GM19035 (cell line): Measurements from ENCODE around the gene SGO2.
"Not testable (repeated sequence)": the region's sequence is repeated elsewhere in the genome, so short reads cannot be mapped to it uniquely, and the experiment has no call there.

Experiments
- ATAC-seq: cut with Tn5 transposase; IDR thresholded peaks from one replicate; pipeline ENCODE4 v1.9.1; 2021; ENCODE audit not compliant: unreplicated experiment

The SGO2 gene

DNA sequence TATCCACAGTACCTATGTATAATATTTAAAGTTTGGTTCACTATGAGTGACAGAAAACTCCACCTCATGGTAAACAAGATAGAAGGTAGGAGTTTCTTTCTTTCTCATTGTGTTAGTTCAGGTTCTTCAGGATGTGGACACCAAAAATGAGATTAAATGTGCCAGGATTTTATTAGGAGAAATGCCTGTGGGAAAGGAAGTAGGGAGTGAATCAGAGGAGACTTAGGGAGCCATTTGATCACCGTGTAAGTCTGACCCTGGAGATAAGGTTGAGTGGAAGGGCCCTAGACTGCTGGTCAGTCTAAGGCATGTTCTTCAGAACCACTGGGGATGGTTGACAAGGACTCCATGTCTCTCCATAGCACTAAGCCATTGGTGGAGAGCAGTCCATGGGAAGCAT is 67.9 kb downstream of the SGO2 start:
- ATAC-seq = no peak

DNA sequence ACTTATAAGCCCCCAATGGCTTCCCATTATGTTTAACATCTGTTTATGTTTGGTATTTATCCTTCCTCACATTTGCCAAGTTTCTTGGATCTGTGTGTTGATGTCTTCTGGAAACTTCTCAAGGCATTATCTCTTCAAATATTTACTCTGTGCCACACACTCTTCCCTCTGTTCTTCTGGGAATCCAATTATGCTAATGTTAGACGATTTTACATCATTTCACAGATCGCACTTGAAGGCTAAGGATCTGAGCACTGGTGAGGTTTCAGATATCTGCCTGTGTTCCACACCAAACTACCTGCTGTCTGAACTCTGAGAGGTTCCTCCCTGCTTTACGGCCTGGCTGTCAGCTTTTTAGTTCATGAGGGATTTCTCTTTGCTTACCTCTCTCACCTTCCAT is 69.9 kb downstream of the SGO2 start:
- ATAC-seq = no peak

DNA sequence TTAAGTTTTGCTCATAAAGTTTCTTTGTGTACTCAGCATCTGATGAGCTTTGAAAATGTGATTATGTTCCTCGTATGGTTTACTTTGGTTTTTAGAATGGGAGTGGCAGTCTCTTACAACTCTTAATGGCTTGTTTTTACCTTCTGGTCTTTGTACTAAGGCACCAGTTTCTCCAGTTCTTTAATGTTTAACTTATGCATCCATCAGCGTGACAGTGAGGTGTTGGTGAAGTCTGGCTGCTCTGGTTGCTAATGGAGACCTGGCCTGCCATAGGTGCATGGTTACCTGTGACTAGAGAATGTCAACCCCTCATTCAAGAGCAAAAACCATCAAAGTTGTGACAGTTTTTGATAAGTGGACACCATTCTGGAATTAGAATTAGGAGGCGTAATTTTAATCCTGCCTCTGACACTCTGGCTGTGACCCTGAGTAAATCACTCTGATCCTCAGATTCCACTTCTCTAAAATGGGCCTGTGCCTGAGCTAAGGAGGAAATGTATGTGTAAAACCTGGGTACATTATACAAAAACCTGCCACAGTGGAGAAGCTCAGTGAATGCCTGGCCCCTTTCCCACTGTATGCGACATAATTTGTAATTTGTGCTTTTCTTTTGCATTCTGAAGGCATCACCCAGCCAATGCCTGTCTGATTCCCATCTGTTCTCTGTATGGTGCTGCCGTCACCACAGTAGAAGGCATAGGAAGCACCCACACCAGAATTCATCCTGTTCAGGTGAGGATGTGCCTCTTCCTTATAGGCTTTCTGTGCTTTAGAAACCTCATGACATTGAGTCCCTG is 71.0 kb downstream of the SGO2 start:
- ATAC-seq = no peak

DNA sequence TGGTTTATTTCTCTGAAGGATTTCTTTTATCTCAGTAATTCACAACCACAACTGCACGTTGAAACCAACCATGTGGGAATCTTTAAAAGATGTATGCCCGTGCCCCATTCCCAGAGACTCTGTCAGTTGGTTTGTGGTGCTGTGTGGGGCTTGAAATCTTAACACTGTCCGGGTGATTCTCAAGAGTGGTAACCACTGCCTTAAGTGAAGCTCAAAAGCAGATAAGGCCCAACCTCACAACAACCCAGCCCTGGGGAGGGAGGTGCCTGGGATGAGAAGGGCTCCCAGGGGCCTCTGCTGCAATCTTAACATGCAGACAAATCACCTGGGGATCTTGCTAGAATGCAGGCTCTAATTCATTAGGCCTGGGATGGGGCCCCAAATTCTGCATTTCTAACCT is 73.2 kb downstream of the SGO2 start:
- ATAC-seq = no peak

DNA sequence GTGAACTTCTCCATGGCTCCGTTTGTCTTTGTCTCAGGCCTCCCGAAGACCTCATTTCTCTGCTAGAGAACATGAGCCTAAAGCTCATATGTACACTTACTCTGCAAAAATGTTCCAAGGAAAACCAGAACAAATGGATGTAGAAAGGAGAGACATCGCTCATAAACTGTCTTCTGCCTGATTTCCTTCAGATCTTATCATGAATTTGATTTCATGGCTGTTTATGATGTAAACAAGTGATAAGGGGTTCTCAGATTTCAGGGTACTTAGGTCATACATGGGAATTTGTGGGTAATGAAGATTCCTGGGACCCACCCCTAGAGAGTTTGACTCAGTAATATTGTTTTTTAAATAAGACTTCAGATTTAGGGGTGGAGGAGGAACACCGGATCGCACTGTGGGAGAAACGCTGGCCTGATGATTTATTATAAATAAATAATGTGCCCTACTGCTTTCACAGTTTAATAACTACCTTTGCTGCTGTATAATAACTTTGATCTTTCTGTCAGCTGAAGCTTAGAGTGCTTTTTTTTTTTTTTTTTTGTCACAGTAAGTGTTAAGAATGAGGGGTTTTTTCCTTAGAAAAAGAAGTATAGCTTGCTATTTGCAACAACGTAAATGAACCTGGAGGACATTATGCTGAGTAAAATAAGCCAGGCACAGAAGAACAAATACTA is 74.7 kb downstream of the SGO2 start:
- no peak for ATAC-seq

DNA sequence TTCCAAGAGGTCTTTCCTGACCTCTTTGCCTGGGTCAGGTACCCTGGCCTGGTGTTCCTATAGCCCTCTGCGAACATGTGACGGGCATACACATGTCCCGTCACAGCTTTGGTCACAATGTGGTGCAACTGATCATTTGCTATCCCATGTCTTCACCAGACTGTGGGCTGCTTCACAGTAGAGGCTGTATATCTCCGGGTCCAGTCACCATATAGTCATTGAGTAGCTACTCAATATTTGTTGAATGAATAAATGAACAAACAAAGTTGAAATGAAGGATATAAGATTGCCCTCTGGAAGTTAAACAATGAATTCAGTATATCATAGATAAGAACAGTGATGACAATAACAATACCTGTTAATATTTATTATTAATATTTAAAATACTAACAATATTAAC is 76.6 kb downstream of the SGO2 start:
- ATAC-seq = no peak

DNA sequence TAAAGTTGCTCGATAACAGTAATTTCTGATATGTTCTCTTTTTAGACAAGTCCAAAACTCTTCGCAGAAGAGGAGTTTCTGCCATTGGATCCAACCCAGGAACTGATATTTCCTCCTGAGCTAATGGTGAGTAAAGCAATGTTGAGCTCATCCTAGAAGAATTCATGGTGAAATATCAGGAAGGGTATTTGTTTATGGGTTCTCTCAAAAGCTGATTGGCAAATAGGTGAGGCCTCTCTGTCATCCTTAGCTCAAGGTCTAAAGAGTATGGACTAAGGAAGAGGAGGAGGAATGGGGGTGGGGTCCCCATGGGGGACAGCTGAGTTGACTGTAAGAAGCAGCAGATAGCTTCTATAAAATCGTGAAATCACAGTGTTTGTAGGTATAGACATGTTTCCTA is 78.0 kb downstream of the SGO2 start:
- no peak for ATAC-seq

DNA sequence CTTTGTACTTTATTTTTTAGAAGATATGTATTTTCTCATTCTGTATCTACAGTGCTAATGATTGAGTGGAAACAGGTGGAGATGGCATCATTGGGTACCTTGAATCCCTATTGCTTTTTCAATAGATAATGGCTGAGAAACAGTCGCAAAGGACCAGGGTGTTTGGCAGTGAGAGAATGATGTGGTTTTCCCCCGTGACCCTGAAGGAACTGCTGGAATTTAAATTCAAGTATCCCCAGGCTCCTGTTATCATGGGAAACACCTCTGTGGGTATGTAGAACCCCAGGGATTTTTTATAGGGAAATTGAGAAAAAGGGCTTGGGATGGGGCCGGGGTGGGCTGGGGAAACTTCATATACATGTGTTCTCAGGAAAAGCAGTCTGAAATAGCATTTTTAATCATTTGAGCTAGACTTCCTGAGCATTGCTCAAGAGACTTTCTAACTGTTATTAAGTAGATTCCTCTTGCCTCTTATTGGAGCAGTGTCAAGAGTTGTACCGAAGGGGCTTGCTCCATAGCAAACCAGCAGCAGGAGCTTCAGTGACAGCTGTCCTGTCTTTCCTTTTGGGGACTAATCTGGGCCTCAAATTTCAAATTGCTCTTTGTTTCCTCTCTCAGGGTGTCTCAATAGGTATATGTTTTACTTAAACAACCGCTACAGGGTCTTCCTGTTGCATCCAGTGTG is 78.7 kb downstream of the SGO2 start:
- no peak for ATAC-seq

DNA sequence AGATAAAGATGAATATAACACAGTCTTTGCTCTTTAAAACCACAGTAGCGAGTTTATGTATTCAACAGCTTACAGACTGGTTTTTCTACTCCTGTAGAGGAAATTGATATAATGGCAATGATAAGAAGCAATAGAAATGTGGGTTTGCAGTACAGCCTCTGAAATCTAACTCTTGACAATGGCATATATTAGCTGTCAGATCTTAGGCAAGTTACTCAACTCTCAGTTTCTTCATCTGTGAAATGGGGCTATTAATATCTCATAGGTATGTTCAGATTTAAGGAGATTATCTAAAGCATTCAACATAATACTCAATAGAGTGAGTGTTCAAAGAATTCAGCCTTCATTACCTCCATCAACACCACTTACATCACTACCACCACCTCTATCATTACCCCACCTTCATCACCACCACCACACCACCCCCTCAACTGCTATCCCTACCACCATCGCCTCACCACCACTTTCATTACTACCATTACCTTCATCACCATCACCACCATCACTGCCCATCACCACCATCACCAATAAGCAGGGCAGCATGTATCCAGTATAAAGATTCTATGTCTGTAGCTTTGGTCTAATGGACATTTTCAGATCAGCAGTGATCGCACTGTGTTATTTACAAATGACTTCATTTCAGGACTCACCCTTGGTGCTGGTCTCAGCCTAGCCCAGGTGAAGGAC is 82.5 kb downstream of the SGO2 start:
- ATAC-seq = no peak

DNA sequence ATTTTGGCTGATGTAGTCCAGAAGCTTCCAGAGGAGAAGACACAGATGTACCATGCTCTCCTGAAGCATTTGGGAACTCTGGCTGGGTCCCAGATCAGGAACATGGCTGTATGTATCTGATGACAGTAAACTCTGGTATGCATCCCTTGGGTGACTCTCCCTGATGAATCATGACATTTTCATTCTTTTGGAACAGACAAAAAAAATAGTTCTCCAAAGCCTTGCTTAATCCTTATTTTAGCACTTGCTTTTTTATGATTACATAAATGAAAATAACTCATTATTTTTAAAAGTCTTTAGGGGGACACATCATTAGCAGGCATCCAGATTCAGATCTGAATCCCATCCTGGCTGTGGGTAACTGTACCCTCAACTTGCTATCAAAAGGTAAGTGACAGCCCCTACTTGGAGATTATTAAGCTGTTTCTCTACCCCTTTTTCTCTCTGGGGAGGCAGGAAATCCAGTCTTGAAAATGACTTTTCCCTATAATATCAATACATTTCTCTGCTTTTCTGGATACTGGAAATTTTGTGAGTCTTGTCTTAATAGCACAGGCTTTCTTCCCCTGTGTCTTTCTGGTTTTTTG is 83.1 kb downstream of the SGO2 start:
- ATAC-seq = no peak

DNA sequence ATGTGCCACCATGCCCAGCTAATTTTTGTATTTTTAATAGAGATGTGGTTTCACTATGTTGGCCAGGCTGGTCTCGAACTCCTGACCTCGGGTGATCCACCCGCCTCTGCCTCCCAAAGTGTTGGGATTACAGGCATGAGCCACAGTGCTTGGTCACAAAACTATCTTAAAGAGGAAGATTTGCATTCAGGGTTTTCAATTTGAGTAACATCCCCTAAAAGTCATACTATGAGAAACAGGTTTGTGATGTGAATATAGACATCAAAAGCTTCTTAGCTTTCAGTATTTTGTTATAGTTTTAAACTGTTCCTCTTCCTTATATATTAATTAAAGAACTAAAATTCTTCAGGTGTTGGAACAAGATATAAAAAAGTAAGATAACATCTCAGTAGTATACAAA is 84.2 kb downstream of the SGO2 start:
- not testable (repeated sequence) for ATAC-seq

DNA sequence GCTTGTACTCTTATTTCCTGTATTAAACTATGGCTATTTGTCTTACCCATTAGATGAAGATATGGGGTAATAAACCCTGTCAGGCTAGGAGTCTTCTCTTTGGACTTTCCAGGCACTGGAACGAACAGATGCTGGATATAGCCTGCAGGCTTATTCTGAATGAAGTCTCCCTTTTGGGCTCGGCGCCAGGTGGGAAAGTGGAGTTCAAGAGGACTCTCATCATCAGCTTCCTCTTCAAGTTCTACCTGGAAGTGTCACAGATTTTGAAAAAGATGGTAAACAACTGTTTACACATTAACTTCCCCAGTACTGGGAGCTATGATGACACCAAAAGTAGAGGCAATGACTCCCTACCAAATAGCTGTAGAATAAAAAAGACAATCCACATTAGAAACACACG is 87.7 kb downstream of the SGO2 start:
- no peak for ATAC-seq

DNA sequence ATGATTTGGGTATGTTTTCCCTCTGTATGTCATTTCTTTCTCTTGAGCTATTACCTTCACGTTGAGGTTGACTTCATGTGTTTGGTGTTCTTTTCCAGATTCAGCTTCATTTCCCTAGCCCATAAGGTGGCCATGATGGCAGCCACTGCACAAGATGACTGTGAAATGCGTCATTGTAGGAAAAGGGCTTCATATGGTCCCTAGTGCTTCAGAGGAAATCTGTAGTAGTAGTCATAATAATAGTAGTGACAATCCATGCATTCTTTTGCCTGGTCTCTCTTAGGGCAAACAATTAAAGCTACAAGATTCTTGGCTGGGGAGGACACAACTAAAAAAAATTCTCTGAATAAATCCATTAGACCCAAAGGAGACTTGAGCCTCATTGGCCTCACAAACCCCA is 88.2 kb downstream of the SGO2 start:
- ATAC-seq = no peak

DNA sequence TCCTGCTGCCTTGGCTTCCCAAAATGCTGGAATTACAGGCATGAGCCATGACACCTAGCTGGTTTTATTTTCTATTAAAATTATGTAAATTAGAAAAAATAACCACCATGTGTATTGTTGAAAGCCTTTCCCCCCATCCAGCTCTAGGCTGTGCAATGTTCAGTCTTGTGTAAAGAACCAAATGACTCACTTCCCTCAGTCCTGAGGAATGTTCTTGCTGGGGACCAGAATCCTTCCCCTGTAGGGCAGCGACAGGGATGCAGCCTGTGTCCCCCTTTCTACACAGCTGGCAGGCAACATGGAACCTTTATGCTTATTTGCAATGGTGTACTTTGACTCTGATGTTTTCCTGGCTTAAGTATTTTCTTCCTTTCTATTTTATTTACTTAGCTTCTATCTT is 89.2 kb downstream of the SGO2 start:
- ATAC-seq = peak; percentile 46

DNA sequence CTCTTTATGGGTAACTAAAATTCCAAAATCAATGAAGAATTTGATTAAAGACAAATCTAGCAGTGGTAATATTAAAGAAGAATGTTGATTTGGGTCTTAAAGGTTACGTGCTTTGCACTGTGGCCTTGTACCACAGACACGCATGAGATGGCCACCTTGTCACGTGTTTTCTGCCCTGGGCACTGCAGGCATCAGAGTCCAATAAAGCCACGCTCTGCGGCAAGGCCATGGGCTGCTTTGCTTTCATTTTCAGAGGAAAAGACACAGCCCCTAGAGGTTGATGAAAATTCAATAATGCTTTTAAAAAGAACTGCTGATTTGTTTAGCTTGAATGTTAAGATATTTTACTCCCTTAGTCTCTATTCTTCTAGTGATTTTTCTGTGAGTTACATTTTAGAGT is 90.2 kb downstream of the SGO2 start:
- peak; percentile 72 for ATAC-seq

DNA sequence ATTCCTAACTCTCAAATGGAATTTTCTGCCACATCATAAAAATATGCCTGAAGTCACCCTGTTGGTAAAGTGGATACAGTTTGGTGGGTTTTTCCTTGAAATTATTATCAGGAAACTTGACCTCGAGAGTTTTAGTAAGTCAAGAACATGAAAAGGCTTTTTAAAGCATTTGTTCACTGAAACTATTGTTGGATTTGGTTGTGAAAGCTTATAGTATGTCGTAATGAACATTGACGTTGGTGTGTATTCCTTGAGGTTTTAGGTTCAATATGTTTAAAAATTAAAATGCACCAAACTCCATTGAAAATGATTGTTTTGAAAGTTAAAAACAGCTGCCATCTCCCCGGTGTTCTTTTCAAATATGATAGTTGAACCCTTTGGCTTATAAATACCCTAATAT is 90.6 kb downstream of the SGO2 start:
- ATAC-seq = no peak

DNA sequence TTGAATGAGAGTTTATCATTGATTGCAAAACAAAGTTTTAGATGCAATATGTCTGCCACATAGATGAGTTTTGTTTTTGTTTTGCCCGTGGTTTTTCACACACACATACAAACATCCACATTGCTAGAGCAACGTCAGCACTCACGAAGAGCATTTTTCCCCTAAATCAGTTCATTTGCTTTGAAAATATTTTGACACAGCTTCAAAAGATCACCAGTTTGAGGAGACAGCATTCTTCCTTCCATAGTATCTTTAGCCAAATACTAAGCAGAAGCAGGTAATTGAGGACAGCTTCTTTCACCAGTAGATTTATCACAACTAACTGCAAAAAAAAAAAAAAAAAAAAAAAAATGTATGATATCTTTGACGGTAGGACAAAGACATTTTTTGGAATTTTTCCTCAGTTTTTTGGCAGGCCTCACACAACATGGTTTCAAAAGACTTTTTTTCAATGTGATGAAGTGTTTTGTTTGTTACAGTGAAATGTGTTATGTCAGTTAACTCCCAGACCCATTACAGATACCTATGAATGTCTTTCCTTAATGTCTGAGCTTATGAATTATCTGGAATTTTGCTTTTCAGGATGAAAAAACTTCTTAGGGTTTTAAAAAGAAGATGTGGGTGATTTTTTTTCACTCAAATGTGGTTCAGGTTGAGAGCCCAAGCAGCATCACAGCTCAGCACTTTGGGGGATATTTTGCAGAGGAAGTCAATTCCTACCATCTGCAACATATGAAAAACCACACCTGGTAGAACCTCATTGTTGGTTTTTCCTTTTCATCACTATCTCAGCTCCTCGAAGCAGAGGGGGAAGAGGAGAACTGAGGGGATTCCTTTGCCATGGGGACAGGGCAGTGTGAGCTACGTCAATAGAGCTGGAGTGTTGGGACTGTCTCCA is 91.4 kb downstream of the SGO2 start:
- ATAC-seq = no peak

DNA sequence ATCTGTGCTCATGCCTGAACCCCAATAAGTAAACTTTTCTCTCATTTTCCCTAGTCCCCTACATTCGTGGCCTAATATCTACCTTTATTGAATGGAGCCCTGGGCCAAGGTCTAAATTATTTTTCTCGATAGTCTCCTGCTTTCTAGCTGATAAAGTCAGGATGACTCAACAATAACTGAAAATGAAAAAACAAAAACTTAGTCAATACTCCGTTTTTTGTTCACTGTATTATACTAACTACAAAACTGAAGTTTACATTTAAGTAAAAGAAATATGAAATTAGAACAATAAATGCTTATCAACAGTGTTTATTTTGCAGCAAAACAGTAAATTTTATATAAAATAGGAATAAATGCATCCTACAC is 92.0 kb downstream of the SGO2 start:
- ATAC-seq = no peak

DNA sequence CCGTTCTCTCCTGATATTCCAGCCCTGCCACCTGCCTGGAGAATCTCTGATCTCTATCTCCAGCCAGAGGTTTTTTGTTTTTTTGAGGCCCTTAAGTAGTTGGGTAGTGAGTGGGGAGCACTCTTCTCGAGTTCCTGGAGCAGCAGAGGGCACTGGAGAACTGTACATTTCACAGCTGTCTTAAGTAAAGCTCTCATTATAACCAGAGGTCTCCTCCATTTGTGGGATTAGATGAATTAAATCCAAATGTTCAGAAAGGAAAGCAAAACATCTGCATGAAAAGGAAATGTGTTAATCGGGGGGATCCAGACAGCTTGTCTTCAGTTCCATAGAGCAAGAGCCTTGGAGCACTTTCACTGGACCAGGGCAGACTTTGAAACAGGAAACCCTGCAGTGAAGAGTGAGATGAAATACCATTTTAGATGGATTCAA is 92.6 kb downstream of the SGO2 start:
- ATAC-seq = no peak

DNA sequence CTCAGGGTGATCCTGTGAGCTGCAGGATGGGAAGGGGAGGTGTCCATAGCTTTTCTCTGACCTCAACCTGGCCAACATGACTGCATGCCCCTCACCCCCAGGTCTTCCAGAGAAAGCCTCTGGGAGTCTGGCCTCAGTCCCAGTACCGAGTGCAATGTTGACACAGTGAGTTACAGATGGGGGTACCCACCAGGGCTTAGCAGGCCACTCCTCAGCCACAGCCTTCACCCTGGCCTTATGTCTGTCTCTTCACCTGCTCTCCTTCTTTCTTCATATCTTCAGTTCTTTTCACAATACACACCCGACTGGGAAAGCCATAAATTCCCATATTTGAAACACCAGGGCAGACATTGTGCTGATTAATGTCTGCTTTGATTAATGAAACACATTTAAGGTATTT is 93.3 kb downstream of the SGO2 start:
- ATAC-seq = no peak
